NK-92 (cell line): ENCODE data around the gene AKAP13.
"Not testable (repeated sequence)": the region's sequence is repeated elsewhere in the genome, so short reads cannot be mapped to it uniquely, and the experiment has no call there.

ENCODE experiments used
- DNase-seq: peaks from one replicate; lab custom pipeline; 2025; ENCODE audit not compliant: unreplicated experiment; lab: John Stamatoyannopoulos, UW

Gene AKAP13

DNA sequence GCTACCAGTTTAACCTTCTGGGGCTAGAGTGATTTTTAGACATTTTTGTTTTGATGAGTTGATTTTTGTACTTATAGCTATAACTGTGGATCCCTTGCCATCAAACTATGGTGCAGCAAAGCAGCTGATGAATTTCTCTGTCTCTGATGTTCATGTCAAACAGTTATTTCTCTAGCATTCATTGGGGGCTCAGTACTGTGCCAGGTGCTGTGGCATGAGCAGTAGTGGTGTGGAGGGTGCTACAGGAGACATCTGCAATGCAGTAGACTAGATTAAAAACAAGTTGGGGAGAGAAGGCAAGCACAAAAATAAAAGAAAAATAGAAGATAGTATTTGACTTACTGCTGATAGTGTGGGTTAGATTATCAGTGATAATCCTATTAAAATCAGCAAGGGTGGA lies 95.3 kb downstream of the AKAP13 start:
- no peak for DNase-seq

DNA sequence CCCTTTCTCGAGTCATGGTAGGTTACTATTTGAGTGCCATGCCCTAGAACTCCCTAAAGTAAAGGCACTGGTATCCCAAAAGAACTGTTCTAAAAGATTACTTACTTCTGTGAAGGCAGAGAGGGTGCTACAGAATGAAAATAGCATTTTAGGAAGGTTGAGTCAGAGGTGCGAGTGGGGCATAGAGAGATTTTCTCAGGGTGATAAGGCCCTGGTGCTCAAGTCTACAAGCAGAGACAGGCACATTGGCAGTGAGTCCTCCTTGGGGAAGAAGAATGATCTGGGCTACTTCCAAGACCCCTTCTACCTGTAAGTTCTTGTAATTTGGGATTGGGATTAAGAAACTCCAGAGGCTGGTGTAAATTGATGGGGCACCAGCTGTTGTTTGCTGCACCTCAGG lies 96.7 kb downstream of the AKAP13 start:
- DNase-seq, result no peak

DNA sequence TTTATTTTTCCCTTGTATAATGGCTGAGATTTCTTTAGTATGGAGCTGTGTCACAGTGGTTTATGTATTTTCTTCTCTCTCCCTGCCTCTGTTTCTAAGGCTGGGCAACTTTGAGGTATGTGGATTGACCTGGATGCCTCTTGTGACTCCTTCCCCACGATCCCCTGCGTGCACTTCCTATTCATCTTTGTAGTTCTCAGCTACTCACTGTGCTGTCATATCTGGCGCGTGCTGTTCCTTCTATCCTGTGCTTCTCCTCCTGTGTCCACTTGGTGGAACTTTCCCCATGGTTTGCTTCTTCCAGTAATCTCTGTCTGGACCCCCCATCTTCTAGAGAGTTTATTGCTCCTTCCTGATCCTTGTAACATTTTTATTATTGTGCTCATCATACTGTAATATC lies 97.3 kb downstream of the AKAP13 start:
- DNase-seq, result no peak

DNA sequence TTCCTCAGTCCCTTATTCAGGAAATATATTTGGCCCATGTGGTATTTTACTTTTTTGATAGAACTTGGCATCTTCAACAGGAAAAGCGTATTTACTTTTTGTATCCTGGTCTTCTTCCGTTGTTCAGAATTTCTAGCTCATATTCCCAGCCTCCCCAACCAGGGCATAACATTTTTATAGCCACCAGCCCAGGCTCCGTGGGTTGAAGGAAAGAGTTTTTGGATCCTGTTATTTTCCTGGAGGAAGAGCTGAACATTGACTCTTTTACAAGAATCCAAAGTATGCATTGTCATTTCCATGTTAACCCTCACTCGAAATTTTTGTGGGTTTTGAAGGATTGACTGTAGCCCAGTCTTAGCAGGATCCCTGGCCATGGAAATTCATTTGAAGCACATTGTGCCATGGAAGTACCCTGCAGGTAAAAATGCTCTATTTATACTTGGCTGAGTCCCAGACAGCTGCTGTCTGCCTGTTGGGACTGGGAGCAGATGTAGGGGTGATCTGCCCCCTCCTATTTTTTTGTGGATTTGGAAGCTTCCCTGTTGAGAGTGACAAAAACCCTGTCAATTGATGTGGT lies 98.8 kb downstream of the AKAP13 start:
- DNase-seq, result no peak

DNA sequence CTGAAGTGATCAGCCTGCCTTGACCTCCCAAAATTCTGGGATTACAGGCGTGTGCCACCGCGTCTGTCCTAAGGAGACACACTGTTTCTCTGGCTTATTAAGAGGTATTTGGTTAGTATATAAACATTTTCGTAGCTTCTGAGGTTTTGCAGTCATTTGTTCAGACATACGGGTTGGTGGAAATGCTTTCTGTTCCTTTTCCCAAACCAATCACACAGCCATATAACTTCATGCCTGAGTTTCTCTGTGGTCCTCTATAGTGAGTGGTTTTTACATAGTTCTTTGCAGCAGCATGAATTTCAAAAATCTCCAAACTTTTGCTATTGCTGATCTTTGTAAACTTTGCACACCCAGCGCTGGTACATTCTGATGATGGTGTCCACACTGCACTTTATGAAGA lies 100.5 kb downstream of the AKAP13 start:
- DNase-seq, result no peak

DNA sequence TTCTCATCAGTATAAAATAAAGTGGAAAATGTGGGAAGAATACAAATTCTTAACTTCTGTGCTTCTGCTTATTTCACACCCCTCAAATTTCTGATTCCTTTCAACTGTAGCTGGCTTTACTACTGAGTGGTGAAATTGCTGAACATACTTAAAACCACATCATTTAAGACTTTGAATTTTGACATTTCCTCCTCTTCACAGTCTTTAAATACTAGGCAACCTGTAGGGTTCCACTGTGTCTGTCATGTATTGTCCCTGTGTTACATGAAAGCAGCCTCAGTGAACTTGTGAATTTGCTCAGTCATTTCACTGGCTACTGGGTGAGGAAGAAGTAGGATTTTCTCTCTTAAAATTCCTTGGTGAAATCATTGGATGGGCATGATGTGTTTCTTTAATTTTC lies 101.1 kb downstream of the AKAP13 start:
- DNase-seq, result not testable (repeated sequence)

DNA sequence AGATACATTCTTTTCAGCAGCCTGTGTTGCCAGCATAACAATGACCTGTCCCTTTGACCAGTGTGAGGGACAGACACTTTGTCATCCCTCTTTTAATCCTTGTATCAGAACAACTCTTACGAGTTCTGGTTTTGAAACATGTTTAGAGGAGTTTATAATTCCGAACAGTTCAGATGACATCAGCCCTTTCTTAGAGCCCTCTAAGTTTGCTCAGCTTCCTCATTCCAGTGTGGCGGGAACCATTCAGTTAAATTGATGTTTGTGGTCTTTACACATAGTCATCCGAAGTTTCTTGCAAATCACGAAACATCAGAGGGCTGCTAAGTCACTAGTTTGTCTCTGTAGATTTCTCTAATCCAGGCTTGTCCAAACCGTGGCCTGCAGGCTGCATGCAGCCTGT lies 102.5 kb downstream of the AKAP13 start:
- no peak for DNase-seq

DNA sequence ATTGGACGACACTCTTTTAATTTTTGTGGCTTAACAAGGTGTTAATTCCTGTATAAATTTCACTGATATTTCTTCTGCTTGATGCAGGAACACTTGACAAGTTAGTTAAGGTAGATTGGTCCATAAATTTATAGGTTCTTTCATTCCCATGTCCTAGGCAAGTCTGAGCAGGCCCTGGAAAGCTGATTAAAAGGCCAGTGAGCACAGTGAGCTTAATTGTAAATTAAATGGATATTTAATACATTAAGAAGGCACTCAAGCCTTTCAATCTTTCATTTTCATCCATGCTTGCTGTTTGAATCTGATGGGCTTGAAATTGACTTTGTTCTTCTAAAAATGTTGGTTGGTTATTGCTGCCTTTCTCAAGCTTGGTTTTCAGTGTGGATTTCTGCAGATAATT lies 103.6 kb downstream of the AKAP13 start:
- DNase-seq, result not testable (repeated sequence)

DNA sequence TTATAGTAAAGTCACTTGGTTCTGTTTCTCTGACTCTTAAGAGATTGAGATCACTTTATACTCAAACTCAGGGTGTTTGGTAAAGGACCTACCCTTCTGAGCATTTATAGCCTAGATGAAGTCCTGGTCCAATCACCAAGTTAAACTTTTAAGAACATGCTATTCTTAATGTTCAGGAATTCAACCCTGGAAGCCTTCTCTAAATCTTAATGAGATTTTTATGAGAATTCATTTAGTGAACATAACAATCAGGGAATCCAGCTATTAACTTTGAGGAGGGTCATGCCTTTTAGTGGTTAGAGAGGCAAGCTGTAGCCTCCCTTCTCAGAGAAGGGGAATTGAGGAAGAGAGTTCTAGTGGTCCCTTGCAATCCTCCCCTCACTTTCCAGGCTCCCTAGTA lies 104.5 kb downstream of the AKAP13 start:
- DNase-seq, result not testable (repeated sequence)

DNA sequence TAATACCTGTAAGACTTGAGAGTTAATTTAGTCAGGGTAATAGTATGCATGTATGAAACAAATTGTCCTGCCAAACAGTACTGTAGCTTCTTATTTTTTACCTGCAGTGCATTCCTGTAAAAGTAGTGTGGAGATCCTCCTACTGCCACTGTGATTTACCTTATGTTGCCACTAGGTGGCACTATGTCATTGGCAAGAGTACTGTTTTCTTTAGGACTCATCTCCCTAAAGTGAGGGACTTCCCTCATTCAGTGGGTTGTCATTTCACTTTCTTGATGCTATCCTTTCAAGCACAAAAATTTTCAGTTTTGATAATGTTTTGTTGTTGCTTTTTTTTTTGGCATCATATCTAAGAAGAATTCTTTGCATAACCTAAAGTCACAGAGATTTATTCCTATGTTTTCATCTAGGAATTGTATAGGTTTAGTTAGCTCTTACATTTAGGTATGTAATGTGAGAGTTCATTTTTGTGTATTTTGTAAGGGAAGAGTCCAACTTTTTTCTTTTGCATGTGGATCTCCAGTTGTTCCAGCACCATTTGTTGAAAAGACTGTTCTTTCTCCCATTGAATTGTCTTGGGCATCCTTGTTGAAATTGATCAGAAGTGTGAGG lies 105.7 kb downstream of the AKAP13 start:
- DNase-seq, result peak; percentile 47

DNA sequence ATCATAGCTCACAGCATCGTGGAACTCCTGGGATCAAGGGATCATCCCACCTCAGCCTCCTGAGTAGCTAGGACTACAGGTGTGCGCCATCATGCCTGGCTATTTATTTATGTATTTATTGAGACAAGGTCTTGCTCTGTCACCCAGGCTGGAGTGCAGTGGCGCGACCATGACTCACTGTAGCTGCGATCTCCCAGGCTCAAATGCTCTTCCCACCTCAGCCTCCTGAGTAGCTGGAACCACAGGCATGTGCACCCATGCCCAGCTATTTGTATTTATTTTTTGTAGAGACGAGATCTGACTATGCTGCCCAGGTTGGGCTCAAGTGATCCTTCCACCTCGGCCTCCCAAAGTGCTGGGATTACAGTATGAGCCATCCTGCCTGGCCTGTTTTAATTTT lies 107.4 kb downstream of the AKAP13 start:
- not testable (repeated sequence) for DNase-seq

DNA sequence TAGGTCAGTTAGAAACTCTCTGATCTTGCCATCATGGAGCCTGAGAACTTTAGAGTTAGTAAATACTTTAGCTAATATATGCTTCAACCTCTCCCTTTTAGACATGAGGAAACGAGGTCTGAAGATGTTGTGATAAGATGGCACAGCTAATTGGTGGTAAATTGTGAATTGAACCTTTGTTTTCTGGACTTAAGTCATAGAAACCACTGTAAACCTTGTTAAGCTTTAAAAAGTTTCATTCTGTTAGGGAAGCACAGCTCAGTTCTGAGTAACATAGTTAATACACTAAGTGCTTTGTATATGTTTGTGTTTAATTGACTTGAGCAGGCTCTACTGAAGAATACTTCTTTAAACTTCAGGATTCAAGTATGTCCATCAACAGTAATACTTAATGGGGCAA lies 108.6 kb downstream of the AKAP13 start:
- no peak for DNase-seq

DNA sequence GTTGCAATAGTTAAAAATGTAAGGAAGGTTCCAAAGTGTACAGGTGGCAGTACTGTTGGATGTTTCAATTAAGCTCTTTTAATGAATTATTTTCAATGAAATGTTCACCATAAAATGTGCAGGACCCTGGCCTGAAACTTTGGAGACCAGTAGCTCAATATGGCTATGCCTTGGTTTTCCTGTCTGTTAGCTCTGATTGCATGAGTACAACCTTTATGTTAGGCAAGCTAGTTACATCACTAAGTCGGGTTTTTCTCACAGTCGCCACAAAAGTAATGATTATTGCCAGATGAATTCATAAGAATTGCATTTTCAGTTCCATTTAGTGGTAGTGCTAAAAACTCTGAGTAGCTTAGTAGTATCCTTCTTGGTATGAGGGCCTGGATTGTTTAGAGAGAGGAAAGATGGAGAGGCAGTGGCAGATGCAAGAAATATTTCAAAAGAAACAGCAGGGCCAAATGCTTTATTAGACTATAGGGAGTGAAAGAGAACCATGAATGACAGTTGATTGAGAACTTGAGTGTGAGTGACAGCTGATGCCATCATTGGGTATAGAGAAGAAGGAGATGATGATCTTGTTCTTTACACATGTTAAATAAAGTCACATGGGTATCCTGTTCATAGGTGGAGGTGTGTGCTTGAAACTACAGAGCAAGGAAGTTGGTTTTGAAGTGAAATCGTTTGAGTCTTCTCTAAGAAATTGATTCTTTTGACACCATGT lies 109.5 kb downstream of the AKAP13 start:
- no peak for DNase-seq

DNA sequence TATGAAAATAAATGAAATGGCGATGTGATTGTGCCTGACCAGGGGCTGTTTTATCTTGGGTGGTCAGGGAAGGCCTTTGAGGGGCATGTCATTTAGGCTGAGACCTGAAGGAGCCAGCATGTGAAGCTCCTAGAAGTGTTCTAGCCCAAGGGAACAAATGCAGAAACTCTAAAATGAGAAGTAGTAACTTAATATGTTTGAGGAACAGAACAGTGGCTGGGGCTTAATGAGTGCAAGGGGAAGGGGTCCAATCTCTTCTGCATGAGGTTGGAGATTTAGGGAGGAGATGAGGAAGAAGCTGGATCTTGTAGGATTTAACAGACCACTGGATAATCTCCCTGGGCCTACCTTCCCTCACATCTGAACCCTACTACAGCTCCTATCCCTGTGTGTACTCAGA lies 110.5 kb downstream of the AKAP13 start:
- no peak for DNase-seq

DNA sequence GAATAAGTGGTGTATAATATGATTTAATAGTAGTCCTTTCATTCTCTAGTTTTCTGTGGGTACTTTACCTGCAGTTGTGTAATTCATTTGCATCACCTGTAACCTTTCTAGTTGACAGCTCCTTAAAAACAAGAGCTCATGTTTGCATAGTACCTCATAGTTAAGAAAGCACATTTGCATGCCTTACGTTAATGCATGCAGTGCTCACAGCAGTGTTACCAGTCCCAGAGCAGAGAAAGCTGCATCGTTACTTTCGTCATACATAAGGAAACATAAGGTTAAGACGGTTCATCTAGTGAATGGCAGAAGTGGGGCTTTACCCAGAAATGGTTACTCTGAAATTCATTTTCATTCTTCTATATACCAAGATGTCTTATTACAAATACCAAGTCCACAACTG lies 111.3 kb downstream of the AKAP13 start:
- DNase-seq, result no peak

DNA sequence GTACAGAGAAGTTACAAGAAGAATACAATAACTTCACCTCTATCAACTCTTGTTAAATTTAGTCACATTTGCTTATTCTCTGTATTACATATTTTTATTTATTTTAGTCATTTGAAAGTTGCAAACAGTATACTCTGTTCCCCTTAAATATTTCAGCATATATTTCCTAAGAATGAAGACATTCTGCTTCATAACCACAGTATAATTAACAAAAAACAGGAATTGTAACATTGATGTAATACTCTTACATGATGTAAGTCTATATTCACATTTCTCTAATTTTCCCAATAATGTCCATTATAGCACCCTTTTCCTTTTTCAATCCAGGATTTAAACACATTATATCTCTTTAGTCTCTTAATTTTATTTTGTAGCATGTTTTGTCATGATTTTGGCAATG lies 112.0 kb downstream of the AKAP13 start:
- no peak for DNase-seq

DNA sequence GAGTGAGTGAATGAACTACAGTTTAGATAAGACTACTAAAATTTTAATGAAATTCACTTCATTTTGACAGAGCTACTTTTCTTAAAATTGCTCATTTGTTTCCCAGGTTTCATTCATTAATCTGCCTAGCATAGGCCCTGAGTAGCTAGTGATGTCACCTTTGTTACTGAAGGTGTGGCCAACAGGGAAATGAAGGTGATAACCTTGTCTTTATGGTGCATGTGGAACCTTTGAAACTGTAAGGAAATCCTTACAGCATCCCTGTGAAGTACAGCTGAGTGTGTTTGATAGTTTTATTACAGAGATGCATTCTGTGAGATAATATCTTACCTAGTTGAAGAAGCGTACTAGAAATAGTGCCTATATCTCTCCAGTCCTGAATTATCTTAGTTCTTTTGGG lies 112.9 kb downstream of the AKAP13 start:
- no peak for DNase-seq

DNA sequence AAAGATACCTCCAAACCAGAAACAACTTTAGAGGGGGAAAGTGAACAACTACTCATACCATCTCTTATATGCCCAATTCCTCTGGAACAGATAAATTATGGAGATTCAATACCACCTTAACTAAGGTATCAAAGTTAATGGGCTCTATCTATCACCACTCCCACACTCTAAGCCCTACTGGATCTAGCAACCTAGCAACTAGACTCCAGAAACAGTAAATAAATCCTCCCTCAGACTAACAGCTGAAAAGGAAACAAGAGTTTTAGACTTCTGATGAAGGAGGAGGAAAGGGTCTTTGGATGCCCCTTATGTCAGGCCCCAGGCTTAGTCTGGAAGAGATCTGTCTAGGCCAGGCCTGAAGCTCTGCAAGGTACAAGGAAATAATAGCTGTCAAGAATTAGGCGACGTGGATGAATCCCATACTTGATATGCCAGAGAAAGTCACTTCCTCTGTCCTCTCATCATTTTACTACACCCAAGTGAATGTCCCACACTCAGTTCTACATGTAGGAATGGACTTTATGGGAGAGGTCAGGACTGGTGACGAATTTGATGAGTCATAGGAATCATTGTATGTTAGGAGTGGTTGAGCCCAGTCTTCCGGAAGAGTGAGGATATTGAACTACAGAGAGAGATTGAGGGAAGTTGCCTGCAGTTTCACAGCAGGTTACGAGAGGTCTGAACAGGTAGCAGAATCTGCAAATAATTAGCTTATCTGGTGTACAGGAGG lies 113.8 kb downstream of the AKAP13 start:
- DNase-seq, result no peak

DNA sequence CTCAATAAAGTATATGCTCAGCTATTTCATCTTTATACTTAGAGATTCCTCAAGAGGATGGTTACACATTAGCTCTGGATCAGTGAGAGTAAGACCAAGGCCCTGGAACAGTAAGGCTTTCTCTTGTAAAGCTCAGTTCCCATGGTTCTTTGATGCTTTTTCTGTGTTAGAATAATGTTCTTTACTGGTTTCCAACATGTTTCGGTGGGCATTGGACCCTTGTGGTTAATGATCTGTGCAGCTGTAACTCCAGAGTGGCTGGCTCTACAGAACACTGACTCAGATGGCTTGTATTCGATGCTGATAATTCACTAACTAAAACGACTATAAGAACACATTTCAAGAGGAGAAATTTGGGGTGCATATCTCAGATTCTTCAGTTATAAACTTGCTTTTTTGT lies 114.7 kb downstream of the AKAP13 start:
- no peak for DNase-seq

DNA sequence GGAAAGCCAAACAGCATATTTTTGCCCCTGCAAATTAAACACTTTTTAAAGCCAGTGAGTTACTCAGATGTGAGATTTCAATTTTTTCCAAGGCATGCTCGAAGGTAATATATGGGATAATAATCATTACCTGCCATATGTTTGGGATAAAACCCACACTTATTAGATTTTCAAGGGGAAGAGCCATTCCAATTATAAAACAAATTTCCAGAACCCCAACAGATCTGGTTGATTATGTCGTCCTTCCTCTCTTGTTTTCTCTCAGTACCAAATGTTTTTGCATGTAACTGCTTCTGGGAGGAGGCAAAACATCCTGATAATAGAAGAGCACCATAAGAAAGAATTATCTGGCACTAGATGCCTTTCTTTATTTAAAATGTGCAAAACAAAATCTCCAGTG lies 115.1 kb downstream of the AKAP13 start:
- no peak for DNase-seq

DNA sequence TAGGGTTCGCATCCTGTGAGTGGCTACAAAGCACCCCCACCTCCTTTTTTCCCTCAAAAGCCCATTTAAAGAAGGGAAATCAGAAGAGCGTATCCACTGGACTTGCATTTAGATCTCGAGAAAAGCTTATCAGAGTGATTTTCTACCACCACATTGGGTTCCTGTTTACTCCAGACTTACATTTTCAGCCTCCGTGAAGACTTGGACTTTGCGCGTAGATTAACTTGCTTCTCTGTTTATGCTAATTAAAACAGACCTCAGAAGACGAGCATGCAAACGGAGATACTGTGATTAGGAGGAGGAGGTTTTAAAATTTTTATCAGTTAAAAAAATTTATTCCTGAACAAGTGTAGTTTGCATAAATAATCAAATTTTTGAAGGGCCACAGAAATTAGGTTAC lies 115.7 kb downstream of the AKAP13 start:
- DNase-seq, result no peak

DNA sequence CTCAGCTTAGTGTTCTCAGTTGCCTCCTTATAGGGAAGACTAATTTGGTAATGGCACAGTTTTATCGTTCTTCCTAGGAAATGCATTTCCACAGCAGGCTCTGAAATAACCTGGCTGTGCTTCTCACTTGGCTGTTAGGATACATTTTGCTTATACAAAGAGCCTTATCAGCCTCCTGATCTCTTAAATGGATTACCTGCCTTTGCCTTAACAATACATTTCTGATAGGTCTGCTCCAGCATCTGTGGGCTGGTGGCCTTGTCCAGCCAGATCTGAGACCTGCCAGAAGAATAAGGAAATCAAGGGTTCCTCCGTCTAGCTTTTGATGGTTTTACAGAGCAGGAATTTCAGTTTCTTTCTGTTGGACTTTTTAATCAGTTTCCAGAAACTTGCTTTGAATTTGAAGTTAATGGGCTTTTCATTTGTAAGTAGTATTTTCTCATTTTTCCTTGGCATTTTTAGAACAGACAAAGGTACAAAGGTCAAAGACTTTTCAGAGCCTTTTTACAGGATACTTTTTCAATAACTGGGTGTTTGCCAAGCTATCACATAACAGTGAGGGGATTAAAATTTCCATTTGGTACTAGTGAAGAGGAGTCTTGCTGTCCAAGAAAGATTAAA lies 116.3 kb downstream of the AKAP13 start:
- no peak for DNase-seq
